Measurements from ENCODE around the gene PLXNA2.

The PLXNA2 gene

DNA sequence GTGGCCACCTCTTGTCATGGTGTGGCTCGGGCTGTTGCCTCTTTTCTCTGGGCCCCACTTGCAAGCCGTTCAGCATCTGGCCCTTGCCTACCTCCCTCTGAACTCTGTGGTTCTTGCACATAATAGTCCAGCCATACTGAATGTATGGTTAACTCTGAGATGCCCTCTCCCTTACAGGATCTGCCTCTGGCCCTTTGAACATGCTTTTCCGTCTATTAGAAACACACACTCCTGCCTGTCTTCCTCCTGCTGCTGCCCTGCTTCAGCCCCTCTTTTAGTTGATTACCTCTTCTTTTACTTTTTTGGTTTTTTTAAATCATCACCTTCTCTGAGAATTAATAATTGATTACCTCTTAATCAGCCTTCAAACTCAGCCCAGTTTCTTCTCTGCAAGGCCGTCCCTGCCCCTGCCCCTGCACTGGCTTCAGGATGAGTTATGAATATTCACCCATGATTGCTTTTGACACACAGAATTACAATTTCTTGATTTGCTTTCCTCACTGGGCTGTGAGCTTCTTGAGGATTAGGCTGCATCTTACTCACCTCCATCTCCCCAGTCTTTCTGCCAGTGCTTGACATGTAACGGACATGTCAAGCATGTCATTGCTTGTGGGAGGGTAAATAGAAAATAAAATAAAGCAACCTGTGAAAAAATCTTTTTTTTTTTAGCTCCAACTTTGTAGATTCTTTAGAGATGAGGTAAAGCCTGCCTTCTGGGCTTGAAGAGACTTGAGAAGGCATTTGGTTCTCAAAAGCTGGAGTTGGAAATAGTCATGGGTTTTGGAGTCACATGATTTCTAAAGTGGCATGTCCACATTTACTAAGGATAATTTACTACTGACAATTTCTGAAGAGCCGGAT, 158.3 kb downstream of the PLXNA2 start:
- DNase-seq = no peak

GRCh38 chr1:208084764-208085163, 159.4 kb downstream of the PLXNA2 start:
- DNase-seq = no peak

DNA sequence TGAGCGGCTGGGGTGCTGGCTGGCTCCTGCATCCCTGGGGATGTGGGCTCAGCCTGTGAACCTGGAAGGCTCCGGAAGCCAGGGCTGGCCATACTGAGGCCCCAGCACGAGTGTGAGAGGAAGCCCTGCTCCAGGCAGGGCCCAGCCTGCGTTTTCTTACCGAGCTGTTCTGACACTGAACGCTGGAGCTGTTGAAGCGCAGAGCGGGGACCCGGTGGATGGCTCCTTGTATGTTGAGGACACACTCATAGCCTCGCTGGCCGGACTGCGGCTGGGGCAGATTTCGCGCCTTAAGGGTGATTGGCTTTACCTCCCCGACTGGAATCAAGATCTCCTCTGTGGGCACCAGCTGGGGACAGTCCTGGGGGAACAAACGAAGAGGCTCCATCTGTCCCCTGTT, 160.0 kb downstream of the PLXNA2 start:
- DNase-seq = no peak

DNA sequence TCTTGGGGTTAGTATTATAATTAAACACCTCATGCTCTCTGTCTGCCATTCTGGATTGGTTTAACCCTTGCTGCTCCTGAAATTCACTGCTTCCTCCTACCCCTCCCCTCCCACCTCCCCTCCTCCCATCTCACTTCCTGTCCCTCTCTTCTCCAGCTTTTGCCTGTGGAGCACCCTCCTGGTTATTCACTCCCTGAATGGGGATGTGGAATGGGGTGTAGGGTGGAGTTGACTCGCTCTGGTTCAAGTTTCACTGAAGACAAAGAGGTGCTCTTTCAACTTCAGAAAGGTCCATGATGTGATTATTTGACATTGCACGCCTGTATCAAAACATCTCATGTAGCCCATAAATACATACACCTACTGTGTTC, 160.5 kb downstream of the PLXNA2 start:
- DNase-seq = no peak

GRCh38 chr1:208083016-208083714, 161.0 kb downstream of the PLXNA2 start:
- DNase-seq = no peak

DNA sequence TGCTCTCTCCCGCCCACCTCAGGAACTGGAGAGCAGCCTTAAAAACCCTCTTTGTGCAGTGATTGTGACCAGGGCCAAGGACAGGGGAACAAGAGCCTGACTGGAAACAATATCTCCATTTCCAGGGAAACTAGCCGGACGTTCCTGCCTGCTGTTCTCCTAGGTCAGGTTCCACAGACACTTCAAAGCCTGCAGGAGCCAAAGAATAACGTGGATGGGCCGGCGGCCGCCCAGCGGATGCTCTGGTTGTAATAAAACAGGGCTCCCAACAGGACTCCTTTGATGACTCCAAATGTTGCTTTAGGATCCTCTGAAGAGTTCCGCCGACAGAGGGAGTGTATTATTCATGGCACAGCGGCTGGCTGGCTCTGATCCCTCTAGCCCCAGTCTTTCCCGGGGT, 162.2 kb downstream of the PLXNA2 start:
- DNase-seq = no peak

DNA sequence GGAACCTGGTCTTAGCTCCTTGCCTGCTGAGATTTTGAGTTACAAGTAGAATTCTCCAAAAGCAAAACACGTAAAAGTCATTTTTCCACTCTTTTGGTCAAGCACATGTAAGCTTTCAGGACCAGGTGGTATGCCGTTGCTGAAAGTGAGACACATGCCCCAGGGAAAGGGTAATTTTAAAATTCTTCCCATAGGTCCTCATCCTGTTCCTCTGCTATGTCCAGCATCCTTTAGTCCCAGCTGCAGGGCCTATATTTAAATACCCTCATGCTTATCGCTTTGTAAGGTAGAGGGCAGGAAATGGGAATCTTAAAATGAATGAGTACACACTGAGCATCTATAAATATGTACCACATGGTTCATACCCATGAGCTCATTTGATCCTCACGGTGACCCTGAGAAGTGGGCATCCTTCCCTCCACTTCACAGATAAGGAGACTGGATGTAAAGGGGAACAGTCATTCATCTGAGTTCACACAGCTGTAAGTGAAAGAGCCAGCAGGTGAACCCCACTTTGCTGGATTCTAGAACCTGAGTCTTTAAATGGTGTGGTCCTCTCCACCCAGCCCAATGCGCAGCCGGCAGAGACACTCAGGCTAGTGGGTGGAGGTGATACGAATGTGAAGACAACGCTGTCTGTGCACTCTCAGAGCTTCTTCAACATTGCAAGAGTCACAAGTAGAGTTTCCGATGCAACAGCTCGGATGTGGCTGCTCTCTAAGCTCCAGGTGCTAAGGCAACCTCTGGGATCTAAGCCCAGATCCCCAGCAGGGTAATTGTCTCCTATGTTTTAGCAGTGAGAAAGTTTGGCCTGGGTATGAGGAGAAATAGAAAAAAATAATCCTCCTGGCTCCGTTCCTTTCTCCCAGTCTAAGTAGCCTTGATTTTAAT, 163.5 kb downstream of the PLXNA2 start:
- DNase-seq = no peak

DNA sequence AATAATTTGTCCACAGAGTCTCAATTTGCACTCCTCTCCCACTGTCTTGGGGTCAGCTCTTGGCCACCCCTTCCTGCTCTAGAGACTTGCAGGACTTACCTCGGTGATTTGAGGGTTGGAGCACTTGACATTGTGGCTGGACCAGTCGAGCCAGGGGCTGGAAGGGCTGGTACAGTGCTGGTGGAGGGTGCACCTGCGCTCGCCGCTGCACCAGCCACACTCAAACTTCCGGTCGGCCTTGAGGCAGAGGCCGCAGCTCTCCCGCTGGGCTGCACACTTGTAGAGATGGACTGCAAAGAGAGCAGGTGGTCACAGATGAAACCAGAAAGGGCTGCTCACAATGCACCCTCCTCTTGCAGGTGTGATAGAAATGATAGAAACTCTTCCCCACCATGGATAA, 165.0 kb downstream of the PLXNA2 start:
- no peak for DNase-seq

- no peak for DNase-seq
Observed at GRCh38 chr1:208078752-208079151, 165.4 kb downstream of the PLXNA2 start.

DNA sequence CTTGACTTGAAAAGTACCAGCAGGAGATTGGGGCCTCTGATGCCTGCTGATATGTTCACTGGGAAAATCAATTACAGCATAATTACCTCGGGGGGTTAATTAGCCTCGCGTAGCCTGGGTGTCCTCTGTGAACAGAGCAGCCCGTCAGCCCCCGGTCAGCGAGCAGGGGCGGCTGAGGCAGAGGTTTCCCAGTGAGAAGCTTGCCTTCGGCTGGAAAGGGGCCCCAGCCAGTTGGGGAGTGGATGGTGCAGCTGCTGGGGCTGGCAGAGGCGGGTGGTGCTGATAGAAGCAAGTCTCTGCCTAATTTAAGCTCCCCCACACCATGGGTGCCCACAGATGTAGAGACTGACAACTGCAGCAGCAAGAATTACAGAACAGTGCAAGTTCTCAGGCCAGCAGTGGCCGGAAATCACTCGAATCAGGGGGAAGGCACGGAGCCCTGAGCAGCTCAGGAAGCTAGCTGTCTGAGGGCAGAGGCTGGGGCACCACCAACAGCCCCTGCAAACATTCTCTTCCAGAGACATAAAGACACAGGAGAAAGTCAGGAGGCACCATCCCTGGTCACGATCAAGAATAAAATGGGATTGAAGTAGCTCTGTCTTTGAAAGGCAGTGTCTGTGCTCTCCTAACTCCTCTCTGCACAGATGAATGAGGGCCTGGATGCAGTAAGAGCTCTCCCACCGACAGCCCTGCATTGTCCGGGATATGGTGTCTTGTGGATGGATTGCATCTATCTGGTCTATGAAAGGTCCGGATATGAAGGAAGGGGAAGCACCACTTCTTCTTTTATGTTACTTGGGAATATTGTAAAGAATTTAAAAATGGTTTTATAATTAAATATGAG, 166.7 kb downstream of the PLXNA2 start:
- no peak for DNase-seq

- DNase-seq = no peak
Observed at GRCh38 chr1:208074353-208074752, 169.8 kb downstream of the PLXNA2 start.

GRCh38 chr1:208071435-208072031, 172.7 kb downstream of the PLXNA2 start:
- DNase-seq = no peak

DNA sequence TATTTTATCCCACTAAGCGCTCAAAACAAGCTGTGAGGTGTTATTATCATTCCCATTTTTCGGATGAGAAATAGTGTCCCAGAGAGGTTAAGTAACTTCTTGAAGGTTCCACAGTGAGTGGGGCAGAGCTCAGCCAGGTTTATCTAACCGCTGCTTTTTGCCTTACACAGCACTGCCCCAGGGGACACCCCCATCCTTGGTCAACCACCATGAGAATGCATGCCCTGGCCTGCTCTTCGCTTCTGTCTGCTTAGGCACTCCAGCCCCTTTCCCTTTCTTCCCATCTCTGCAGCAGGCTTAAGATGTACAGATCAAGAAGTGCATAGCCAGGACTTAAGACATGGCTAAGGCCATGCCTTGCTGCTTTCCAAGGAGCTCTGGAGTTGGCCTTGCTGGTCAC, 174.3 kb downstream of the PLXNA2 start:
- no peak for DNase-seq

- DNase-seq = no peak
Observed at GRCh38 chr1:208069317-208069716, 174.9 kb downstream of the PLXNA2 start.

DNA sequence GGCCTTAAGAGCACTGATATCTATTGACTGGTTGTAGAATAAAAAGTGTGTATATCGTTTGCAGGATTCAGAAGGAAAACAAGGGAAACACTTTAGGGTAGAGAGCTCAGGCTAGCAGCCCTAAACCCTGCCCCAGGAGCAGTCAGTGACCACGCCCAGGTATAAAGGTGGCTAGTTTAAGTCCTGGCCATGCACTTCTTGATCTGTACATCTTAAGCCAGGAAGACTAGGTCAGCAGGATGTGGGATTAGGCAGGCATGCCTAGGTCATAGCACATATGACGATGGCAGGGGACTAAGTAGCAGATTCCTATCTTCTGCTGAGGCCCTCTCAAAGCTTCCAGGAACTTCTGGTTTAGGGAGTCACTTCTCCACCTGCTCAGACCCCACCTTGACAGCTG, 175.3 kb downstream of the PLXNA2 start:
- no peak for DNase-seq

DNA sequence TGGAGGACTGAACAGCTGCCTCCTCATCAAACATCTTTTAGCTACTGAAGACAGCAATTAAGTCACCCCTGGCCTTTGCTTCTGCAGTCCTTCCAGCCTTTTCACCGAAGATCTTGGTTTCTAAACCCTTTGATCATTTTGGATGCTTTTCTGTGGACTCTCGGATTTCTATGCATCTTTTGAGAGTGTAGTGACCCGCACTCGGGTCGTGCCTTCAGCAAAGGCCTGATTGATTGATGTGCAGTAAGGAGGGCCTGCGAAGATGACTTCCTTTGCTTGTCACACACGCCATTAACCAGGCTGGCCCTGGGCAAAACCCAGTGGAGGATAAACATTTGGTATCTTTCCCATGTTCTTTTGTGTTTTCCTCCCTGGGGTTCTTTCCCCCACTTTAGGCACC, 175.8 kb downstream of the PLXNA2 start:
- DNase-seq = no peak

DNA sequence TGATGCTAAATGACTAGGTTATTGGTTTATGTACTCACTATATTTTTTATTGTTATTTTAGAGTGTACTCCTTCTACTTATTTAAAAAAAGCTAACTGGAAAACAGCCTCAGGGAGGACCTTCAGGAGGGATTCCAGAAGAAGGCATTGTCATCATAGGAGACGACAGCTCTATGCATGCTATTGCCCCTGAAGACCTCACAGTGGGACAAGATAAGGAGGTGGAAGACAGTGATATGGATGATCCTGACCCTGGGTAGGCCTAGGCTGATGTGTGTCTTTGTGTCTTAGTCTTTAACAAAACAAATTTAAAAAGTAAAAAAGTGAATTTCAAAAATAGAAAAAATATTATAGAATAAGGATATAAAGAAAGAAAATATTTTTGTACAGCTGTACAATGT, 177.6 kb downstream of the PLXNA2 start:
- no peak for DNase-seq

DNA sequence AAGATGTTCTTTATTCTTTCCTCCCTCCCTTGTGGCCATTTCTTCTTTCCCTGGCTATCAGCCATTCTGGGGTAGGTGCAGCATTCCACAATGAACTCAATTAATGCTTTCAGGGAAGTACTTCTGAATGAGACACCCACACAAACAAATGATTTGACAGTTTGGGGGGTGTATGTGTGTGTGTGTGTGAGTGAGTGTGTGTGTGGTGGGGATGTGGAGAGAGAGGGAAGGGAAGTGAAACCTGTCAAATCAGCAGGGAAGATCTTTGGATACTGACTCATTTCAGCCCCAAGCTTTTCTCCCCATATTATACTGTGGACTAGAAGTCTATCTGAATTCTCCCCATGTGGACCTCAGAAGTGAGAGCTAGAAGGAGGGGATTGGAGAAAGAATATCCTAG, 178.3 kb downstream of the PLXNA2 start:
- no peak for DNase-seq

- DNase-seq = no peak
Observed at GRCh38 chr1:208061632-208062031, 182.6 kb downstream of the PLXNA2 start.

- no peak for DNase-seq
Observed at GRCh38 chr1:208061118-208061517, 183.1 kb downstream of the PLXNA2 start.

DNA sequence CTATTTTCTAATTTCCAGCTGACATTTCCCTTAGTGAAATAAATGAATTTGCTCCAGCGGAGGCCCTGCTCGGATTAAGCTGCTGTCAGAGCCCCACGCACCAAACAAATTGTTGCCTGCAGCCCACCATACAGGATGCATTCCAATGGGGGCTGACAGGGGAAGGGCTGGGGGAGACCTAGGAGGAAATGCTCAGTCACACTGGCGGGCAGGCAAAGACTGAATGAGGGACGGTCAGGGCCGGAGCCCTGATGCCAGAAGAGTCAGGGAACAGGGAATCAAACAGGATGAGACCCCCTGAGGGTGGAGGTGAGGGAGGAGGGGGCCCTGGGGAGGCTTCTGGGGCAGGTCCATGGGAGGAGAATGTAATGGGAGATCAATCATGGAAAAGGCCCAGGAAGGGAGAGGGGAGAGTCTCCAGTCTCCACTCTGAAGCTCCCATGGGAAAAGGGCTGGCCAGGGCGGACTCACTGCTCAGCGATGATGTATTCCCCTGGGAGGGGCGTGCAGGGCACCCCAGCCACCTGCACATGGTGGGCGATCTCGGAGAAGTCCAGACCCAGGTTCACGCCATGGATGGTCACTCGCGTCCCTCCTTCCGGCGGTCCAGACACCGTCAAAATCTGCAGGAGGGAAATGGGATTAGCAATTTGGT, 183.8 kb downstream of the PLXNA2 start:
- DNase-seq = no peak
